ENCODE measurements around the gene TMC7. TPM values are rescaled to one million over a fixed set of nuclear protein-coding genes. Genes with fewer than 3 reads are reported as not detected.
A peak's percentile ranks its signal among the peaks of the same experiment; 100 is the strongest.

TMC7 gene
- polyA plus RNA-seq, 6 donors from 2014 or later: not detected

DNA sequence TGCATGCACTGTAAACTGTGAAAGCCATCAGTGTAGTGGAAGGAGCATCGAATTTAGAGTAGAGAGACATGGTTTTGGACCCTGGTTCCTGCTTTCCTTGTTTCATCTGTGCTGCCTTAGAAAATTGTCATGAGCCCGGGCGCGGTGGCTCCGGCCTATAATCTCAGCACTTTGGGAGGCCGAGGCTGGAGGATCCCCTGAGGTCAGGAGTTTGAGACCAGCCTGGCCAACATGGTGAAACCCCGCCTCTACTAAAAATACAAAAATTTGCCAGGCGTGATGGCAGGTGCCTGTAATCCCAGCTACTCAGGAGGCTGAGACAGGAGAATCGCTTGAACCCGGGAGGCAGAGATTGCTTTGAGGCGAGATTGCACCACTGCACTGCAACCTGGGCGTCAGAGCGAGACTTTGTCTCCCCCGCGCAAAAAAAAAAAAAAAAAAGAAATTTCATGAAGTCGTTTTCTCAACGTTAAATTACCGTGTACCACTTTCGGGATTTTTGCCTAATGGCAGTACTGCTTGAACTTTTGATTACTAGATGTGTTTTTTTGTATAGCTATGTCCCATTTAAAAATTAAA lies 84.6 kb downstream of the TMC7 start:
- Mint-ChIP-seq H3K27me3 (peaks cover 0 to 4% (median 0%) of the 10 kb centered on the region in 3 donors), H3K4me3 (peak overlapping the region; percentile 85 to 99 (median 95)), H3K36me3 (peaks cover 0 to 5% of the 10 kb centered on the region in 2 donors), H3K4me1 (peaks cover 10 to 17% (median 12%) of the 10 kb centered on the region in 3 donors), H3K27ac (peak overlapping the region; percentile 98 to 100 (median 100)), H3K9me3 (no peaks in the 10 kb centered on the region)
- DNase-seq: no peak
- no peak for ATAC-seq (ENCODE audit: low read depth in 2 of 2)

DNA sequence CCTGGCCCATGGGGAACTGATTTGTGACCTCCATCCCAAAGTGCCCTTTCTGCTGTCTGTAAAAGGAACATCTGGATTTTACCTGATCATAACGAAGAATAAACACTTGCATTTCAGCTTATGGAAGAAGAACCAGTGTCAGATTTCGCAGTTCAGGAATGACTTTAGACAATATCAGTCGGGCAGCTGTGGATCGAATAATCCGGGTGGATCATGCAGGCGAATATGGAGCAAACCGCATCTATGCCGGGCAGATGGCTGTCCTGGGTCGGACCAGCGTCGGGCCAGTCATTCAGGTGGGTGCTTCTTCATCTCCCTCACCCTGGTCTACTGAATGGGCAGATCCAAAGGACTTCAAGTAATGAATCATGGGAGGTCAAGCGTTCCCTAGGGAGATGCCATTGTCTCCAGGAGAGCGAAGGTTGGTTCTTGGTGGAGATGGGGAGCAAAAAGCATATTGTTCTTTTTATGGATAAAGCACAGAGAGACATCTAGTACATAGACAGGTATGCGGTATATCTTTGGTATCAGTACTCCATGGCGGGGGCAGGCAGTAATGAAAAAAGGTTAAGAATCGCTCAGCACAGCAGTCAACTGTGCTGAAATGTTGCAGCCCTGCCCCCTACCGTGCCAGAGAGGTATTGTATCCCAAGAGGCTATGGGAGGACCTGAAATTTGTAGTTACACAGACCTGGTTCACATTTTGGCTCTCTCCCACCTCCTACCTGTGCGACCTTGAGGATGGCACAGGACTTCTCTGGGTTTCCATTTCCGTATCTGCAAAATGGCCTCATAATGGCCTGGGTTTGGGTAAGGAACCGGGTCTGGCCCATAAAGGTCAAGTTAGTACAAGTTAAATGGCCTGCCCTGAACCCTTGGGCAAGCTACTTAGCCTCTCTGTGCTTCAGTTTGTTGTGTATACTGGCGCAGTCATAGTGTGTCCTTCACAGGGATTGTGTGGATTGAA lies 88.4 kb downstream of the TMC7 start:
- no peak for ATAC-seq (ENCODE audit: low read depth in 2 of 2)
- Mint-ChIP-seq H3K27ac (peak overlapping the region in 4 of 6 donors; percentile 27 to 82 (median 62)), H3K27me3 (no peaks in the 10 kb centered on the region), H3K9me3 (no peaks in the 10 kb centered on the region), H3K4me3 (peak overlapping the region in 1 of 8 donors; percentile 42), H3K36me3 (peaks cover 0 to 16% of the 10 kb centered on the region in 2 donors), H3K4me1 (peaks cover 8 to 16% (median 10%) of the 10 kb centered on the region in 3 donors)
- DNase-seq: peak; percentile 29

DNA sequence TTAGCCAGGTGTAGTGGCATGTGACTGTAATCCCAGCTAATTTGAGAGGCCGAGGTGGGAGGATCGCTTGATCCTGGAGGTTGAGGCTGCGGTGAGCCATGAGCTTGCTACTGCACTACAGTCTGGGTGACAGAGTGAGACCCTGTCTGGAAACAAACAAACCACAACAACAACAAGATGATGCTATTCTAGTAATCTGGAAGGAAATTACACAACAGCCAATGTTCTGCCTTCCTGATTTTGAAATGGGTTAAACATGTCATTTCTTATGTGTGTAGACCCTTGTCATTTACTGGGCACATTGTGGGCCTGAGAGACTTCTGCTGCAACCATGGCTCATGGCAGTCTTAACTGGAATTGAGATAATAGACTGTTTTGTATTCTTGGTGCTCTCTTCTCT lies 89.6 kb downstream of the TMC7 start:
- Mint-ChIP-seq H3K27me3 (no peaks in the 10 kb centered on the region), H3K9me3 (no peaks in the 10 kb centered on the region), H3K4me3 (no peak overlapping the region), H3K36me3 (peaks cover 0 to 16% of the 10 kb centered on the region in 2 donors), H3K4me1 (peaks cover under 1 to 8% (median under 1%) of the 10 kb centered on the region in 3 donors), H3K27ac (peak overlapping the region in 4 of 6 donors; percentile 39 to 70 (median 54))
- ATAC-seq (ENCODE audit: low read depth in 2 of 2) (no peak), DNase-seq (no peak)

DNA sequence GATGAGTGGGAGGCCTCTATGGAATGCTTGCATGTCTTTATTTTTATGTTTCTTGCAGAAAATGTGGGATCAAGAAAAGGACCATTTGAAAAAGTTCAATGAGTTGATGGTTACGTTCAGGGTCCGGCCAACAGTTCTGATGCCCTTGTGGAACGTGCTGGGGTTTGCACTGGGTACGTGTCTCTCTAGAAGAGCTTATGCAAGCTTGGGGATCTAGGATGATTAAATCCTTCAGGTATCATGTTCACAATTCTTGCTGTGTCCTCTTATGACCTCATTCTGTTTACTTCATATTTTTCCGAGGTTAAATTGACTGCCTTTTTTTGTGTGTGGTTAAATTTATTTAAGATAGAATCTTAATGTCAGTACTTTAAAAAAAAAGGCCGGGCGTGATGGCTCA lies 90.1 kb downstream of the TMC7 start:
- Mint-ChIP-seq H3K36me3 (peaks cover 5 to 16% of the 10 kb centered on the region in 2 donors), H3K4me1 (peaks cover 0 to 3% (median 0%) of the 10 kb centered on the region in 3 donors), H3K9me3 (no peaks in the 10 kb centered on the region), H3K4me3 (no peak overlapping the region), H3K27ac (peak overlapping the region in 2 of 6 donors; percentile 44 to 70), H3K27me3 (no peaks in the 10 kb centered on the region)
- DNase-seq: no peak
- ATAC-seq (ENCODE audit: low read depth in 2 of 2): no peak

DNA sequence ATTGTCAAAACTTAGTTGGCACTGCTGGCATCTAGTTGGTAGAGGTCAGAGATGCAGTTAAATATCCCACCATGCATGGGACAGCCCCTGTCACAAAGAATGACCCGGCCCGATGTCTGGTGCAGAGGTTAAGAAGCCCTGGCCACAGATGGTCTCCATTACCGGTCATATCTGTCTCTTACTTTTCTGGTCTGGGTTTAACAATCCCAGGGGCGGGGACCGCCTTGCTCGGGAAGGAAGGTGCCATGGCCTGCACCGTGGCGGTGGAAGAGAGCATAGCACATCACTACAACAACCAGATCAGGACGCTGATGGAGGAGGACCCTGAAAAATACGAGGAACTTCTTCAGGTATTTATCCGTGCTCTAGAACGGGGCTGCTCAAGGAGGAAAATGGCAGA lies 91.8 kb downstream of the TMC7 start:
- H3K27me3 Mint-ChIP-seq: no peaks in the 10 kb centered on the region
- ATAC-seq (ENCODE audit: low read depth in 2 of 2) (no peak), DNase-seq (no peak)
- H3K9me3 Mint-ChIP-seq: no peaks in the 10 kb centered on the region
- H3K4me1 Mint-ChIP-seq: no peaks in the 10 kb centered on the region
- H3K27ac Mint-ChIP-seq: peak overlapping the region in 1 of 6 donors; percentile 39
- H3K36me3 Mint-ChIP-seq: peaks cover 6 to 16% of the 10 kb centered on the region in 2 donors
- no peak overlapping the region for H3K4me3 Mint-ChIP-seq

DNA sequence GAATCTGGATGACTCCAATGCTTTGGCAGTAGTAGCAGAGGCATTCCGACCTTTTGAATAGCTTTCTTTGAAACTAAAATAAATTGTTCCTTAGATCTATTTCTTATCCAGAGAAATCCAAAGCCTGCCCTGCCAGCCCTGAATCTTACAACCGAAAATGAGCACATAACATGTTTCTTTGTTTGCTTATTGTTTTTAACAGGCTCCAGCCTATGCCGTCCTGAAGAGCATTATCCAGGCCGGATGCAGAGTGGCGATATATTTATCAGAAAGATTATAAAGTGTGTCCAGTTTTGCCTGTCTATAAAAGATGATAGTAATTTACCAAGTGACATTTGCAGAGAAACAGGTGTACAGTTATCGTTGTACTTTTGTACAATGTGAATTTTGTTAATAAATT lies 94.1 kb downstream of the TMC7 start:
- Mint-ChIP-seq H3K9me3 (no peaks in the 10 kb centered on the region), H3K4me1 (no peaks in the 10 kb centered on the region), H3K4me3 (no peak overlapping the region), H3K27ac (no peak overlapping the region), H3K36me3 (peaks cover 6 to 17% of the 10 kb centered on the region in 2 donors), H3K27me3 (no peaks in the 10 kb centered on the region)
- ATAC-seq (ENCODE audit: low read depth in 2 of 2) (no peak), DNase-seq (no peak)

DNA sequence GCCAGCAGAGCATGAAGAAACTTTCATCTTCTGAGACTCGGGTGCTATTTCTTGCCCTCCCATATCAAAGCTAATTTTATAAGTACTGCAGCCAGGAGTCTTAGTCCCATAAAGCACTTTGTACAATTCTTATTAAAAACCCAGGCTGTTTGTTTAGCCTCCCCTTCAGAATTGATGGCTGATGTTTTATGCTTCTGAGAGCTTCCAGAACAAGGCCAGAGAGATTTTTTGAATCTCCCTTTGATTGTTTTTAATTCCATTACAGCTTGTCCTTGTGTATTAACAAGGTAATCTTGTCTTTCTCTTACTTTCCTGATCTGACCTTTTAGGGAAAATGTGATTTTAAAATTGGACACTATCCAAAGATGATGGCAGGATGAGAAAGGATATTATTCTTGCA lies 99.9 kb downstream of the TMC7 start:
- Mint-ChIP-seq H3K27ac (no peak overlapping the region), H3K4me3 (no peak overlapping the region), H3K9me3 (no peaks in the 10 kb centered on the region), H3K36me3 (peaks cover 3 to 6% of the 10 kb centered on the region in 2 donors), H3K4me1 (peaks cover 0 to 8% (median 7%) of the 10 kb centered on the region in 3 donors), H3K27me3 (peaks cover 0 to 19% (median 6%) of the 10 kb centered on the region in 3 donors)
- no peak for ATAC-seq (ENCODE audit: low read depth in 2 of 2)
- no peak for DNase-seq

DNA sequence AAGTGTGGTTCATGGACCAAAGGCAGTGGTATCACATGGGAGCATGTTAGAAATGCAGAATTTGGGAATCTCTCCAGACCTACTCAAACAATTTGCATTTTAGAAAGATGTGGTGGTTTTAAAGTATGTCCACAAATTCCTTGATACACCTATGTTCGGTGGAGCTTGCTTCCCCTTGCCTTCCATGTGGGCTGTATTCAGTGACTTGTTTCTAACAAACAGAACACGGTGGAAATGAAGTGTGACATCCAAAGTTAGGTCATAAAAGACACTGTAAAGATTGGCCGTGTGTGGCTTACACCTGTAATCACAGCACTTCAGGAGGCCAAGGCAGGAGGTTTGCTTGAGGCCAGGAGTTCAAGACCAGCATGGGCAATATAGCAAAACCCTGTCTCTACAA lies 100.4 kb downstream of the TMC7 start:
- Mint-ChIP-seq H3K9me3 (no peaks in the 10 kb centered on the region), H3K27ac (no peak overlapping the region), H3K4me1 (peaks cover 0 to 8% (median 7%) of the 10 kb centered on the region in 3 donors), H3K36me3 (peaks cover 0 to 6% of the 10 kb centered on the region in 2 donors), H3K27me3 (peaks cover 0 to 19% (median 6%) of the 10 kb centered on the region in 3 donors), H3K4me3 (no peak overlapping the region)
- DNase-seq: no peak
- ATAC-seq (ENCODE audit: low read depth in 2 of 2): no peak

DNA sequence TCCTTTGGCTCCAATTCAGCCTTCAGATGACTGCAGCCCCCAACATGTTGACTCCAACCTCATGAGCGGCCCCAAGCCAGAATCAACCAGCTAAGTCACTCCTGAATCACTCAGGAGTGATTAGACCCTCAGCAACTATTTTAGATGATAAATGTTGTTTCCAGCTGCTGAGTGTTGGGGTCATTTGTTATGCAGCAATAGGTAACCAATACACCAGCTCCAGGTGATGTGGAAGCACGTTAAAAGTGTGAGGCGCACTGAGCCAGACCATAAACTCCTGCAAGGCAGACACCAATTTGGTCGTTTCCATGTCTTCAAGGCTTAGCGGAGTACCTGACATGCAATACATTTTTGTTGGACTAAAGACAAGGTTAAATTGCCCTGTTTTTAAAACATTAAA lies 101.1 kb downstream of the TMC7 start:
- no peak for DNase-seq
- Mint-ChIP-seq H3K4me1 (peaks cover 0 to 8% (median 7%) of the 10 kb centered on the region in 3 donors), H3K4me3 (no peak overlapping the region), H3K36me3 (peaks cover 0 to 6% of the 10 kb centered on the region in 2 donors), H3K27ac (no peak overlapping the region), H3K9me3 (peaks cover 0 to 2% (median 0%) of the 10 kb centered on the region in 7 donors), H3K27me3 (peaks cover 0 to 19% (median 6%) of the 10 kb centered on the region in 3 donors)
- no peak for ATAC-seq (ENCODE audit: low read depth in 2 of 2)

DNA sequence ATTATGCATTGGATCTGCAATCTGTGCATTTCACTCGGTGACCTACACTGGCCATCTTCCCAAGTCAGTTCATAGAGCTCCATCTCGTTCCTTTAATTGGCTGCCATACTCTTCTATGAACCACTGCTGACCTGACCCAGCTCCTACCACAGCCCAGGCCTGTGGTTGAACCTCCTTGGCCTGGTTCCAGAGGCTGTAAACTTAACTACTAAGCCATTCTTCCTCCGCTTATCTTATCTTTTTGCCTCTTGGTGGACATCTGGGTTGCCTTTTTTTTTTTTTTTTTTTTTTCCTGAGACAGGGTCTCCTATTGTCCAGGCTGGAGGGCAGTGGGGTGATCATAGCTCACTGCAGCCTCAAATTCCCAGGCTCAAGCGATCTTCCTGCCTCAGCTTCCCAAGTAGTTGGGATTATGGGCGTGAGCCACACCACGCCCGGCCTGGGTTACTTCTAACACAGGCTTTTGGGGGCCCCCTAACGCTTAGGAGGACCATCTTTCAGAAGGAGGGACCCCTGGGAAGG lies 102.0 kb downstream of the TMC7 start:
- H3K27ac Mint-ChIP-seq: peak overlapping the region in 1 of 6 donors; percentile 80
- H3K36me3 Mint-ChIP-seq: peaks cover 0 to 6% of the 10 kb centered on the region in 2 donors
- peaks cover 2 to 20% (median 6%) of the 10 kb centered on the region in 3 donors for H3K27me3 Mint-ChIP-seq
- peak overlapping the region in 1 of 8 donors; percentile 12 for H3K4me3 Mint-ChIP-seq
- peaks cover 0 to 4% (median 0%) of the 10 kb centered on the region in 7 donors for H3K9me3 Mint-ChIP-seq
- ATAC-seq (ENCODE audit: low read depth in 2 of 2): no peak
- no peak for DNase-seq
- H3K4me1 Mint-ChIP-seq: peaks cover 0 to 8% (median 7%) of the 10 kb centered on the region in 3 donors

DNA sequence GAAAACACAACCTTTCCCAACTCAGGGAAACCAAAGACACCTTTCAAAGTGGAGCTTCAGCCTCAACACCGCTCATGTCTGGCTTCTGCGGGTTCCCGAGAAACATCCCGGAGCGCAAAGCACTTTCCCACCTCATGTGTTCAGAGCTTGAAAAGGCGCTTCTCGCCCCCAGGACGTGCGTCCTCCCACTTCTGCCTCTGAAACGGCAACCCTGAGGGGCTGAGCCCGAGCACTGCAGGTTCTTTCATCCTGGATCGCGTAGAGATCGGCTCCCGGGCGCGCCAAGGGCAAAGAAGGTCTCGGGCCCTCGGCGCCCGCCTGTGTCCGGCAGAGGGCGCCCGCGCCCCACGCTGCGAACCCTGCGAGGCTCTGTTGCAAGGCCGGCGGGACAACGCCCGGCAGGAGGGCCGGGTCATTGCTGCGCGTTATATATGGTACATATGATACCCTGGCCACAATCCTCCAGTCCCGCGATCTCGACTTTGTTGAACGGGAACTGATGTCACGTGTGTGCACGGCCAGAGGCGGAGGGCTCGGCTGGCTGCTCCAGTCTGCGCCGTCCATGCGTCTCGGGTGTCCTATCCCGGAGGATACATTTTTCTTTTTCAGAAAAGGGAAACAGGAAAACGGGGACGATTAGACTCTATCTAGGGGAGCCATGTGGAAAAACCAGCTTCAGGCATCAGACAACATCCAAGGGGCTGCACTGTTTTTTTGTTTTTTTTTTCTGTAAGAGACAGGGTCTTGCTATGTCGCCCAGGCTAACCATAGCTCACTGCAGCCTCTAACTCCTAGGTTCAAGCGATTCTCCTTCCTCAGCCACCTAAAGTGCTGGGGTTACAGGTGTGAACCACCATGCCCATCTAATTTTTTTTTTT lies 102.8 kb downstream of the TMC7 start:
- DNase-seq (peak; percentile 75), ATAC-seq (ENCODE audit: low read depth in 2 of 2) (peak; percentile 97)
- Mint-ChIP-seq H3K27ac (peak overlapping the region in 3 of 6 donors; percentile 41 to 58 (median 44)), H3K36me3 (peaks cover 0 to 6% of the 10 kb centered on the region in 2 donors), H3K4me3 (peak overlapping the region in 7 of 8 donors; percentile 42 to 86 (median 63)), H3K9me3 (peaks cover under 1 to 7% (median 1%) of the 10 kb centered on the region in 7 donors), H3K27me3 (peaks cover 5 to 24% (median 6%) of the 10 kb centered on the region in 3 donors), H3K4me1 (peaks cover 0 to 8% (median 7%) of the 10 kb centered on the region in 3 donors)

DNA sequence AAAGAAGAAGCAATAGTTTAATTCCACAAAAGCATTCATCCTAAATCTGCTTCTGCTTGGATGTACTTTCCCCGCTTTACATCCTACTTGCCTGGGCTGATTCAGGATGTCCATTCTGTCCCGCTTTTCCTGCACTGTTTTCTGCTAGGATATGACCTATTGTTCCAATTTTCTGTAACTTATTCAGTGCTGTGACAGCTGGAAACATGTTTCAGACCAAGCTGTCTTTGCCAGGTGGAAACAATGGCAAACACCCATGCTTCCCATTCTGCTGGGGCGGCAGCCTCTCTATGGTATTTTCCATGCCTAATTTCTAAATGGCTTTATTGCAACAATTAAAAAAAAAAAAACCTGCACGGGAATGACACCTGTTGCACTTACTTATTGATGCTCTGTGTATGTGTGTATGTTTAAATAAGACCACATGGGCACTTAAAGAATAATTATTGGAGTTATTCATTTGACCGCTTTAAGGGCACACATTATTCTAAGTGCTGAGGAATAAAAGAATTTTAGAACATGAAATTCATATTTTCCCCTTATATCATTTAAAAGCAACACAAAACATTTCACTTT lies 104.7 kb downstream of the TMC7 start:
- no peak for ATAC-seq (ENCODE audit: low read depth in 2 of 2)
- Mint-ChIP-seq H3K9me3 (peaks cover 4 to 17% (median 8%) of the 10 kb centered on the region in 7 donors), H3K36me3 (peaks cover 0 to 8% of the 10 kb centered on the region in 2 donors), H3K27ac (no peak overlapping the region), H3K4me3 (peak overlapping the region in 1 of 8 donors; percentile 30), H3K4me1 (peaks cover 0 to 8% (median 7%) of the 10 kb centered on the region in 3 donors), H3K27me3 (peaks cover 5 to 38% (median 15%) of the 10 kb centered on the region in 3 donors)
- no peak for DNase-seq

Data from naive B cell (primary cell).